HL-60/S4 treated with phorbol 12-myristate 13-acetate at 8.2 ng/mL for 4 days and 3 days (cell line): ENCODE data around the gene PATE3.

Experiments
- in situ Hi-C: fragments of 300-500 bp; cut with MboI; formaldehyde crosslinking; loops from 2 replicates; pipeline ENCODE4 v1.15.0; 2022; ENCODE audit warnings: low sequenced_read_pairs

Gene PATE3

DNA sequence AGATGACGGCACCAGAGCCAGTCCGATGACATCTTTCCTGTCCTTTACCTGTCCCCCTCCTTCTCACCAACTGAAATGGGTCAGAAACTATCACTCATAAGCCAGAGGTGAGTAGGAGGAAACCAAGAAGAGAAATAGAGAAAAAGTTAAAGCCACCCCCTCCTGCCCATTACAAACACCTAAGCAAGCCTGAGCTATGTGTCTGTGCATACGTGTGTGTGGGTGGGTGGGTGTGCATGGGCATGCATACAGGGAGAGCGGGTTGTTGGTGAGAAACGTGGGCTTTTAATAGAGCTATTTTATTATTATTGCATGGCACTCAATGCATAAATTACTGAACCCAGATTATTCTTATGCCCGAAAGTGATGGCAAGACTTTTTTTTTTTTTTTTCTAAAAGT, 47.8 kb downstream of the PATE3 start:
- in situ Hi-C loops: no loop called here
